ENCODE data around the gene TBX4. TPM values are rescaled to one million over a fixed set of nuclear protein-coding genes. Genes with fewer than 3 reads are reported as not detected.

The TBX4 gene
- total RNA-seq (2014; rRNA removed; shearing (Covaris generic)) (not detected in 2 replicates), polyA plus RNA-seq (2016; fragmentation: Nextera tagmentation; extraction: Ambion mirVana) (not detected in 2 replicates)

- no peak within 1 kb of the TSS for H3K27ac ChIP-seq
- no peaks in the 10 kb centered on the region for H3K9me3 ChIP-seq (ENCODE audit: low read depth)
- no peaks in the 10 kb centered on the region for H3K4me1 ChIP-seq (ENCODE audit: insufficient read depth)
- H3K79me2 ChIP-seq (ENCODE audit: insufficient read depth) = no peaks in the 10 kb centered on the region
- no peaks in the 10 kb centered on the region for H3K36me3 ChIP-seq (ENCODE audit: low read depth)
- H3K4me2 ChIP-seq (ENCODE audit: unreplicated experiment) = no peak within 1 kb of the TSS
- no peaks in the 10 kb centered on the region for H3F3A ChIP-seq (ENCODE audit: insufficient read depth)
- H2AFZ ChIP-seq = no peak within 1 kb of the TSS
- no peaks in the 10 kb centered on the region for H4K20me1 ChIP-seq (ENCODE audit: insufficient read depth)
- in situ Hi-C loops (cut with MboI) = no loop called here
- H3K9ac ChIP-seq = no peak within 1 kb of the TSS
- DNase-seq = no peak
- TF ChIP-seq EZH2 (IDR thresholded peaks at IDR 0.05; ENCODE audit: insufficient read depth, poor library complexity, severe bottlenecking) = peak; percentile 64
- TF ChIP-seq EZH2phosphoT487 (IDR thresholded peaks at IDR 0.05; ENCODE audit: insufficient read depth, low read depth) = no peak
- WGBS, 2 experiments (ENCODE audit: low coverage in 1 of 2, low lambda C conversion rate in 2 of 2, missing lambda C conversion rate in 2 of 2) = 20 to 21% methylated on average over 41 to 58 of the region's 59 CpGs
- 0 out of 2 replicates have a peak within 1 kb of the TSS, but pooled peaks have one; percentile 19 for H3K4me3 ChIP-seq
- H3K27me3 ChIP-seq (replicated peaks; ENCODE audit: insufficient read depth) = peaks cover 89% of the 10 kb centered on the region
- H3K9me2 ChIP-seq (ENCODE audit: insufficient read depth) = no peaks in the 10 kb centered on the region
These were observed at the start of gene TBX4 for GRCh38 chr17:61452301-61453290. TBX4 (plus strand) TSS chr17:61452422; CDS start chr17:61456491, 4,069 bp downstream.

- Histone ChIP-seq H3F3A (ENCODE audit: insufficient read depth) (no peaks in the 10 kb centered on the region), H3K9ac (peak overlapping the region; percentile 14; the same call in 1 of the 2 replicates), H3K4me3 (no peak overlapping the region), H3K79me2 (ENCODE audit: insufficient read depth) (peaks cover 58% of the 10 kb centered on the region), H3K27me3 (replicated peaks; ENCODE audit: insufficient read depth) (no peaks in the 10 kb centered on the region), H3K9me3 (ENCODE audit: low read depth) (no peaks in the 10 kb centered on the region), H3K4me1 (ENCODE audit: insufficient read depth) (0 out of 2 replicates have a peak, but pooled peaks cover 10% of the 10 kb centered on the region), H3K27ac (no peak overlapping the region), H4K20me1 (ENCODE audit: insufficient read depth) (no peaks in the 10 kb centered on the region), H3K9me2 (ENCODE audit: insufficient read depth) (no peaks in the 10 kb centered on the region), H3K4me2 (ENCODE audit: unreplicated experiment) (no peak overlapping the region), H3K36me3 (ENCODE audit: low read depth) (no peaks in the 10 kb centered on the region; the same call in 1 of the 2 replicates), H2AFZ (no peak overlapping the region)
- DNase-seq = no peak
- WGBS, 2 experiments (ENCODE audit: low coverage in 1 of 2, low lambda C conversion rate in 2 of 2, missing lambda C conversion rate in 2 of 2) = 66 to 71% methylated on average over 46 to 55 of the region's 55 CpGs
- TF ChIP-seq EZH2 (IDR thresholded peaks at IDR 0.05; ENCODE audit: insufficient read depth, poor library complexity, severe bottlenecking) (no peak), EZH2phosphoT487 (IDR thresholded peaks at IDR 0.05; ENCODE audit: insufficient read depth, low read depth) (no peak)
- in situ Hi-C loops (cut with MboI) = no loop called here
These were observed 49.0 kb upstream of the TBX4 start for GRCh38 chr17:61402978-61403800.

DNA sequence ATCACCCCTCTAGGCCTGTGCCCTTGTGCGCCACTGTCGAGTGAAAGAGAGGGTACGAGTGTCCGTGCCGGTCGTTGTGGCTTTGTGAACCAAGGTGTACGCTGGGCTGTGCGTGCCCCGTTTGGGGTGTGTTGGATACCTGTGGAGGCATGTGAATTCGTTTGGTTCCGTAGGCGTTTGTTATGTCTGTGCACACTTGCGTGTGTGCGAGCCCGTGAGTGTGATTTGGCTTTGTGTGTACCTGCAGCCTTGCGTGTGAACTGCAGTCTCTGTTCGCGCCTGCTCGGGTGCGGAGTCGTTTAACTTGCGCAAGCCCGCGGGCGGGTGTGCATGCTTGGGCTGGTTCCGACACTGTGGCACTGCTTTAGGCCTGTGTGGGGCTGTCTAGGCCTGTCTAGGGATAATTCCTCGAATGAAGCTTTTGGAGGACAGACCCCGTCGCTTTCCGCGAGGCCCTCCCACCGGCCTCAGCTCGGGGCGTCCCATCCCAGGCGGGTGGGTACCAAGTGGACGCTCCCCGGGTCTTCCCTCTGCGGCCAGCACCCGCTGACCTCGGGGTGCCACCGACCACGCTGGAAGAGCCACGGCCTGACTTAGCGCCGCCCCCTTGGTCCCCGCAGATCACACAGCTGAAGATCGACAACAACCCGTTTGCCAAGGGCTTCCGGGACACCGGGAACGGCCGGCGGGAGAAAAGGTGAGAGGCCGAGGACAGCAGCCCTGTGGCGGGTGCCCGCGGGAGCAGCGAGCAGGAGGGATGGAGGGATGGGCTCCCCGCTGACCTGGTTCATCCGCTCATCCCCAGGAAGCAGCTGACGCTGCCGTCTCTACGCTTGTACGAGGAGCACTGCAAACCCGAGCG lies 48.2 kb upstream of the TBX4 start:
- TF ChIP-seq EZH2phosphoT487 (IDR thresholded peaks at IDR 0.05; ENCODE audit: insufficient read depth, low read depth) (no peak), EZH2 (IDR thresholded peaks at IDR 0.05; ENCODE audit: insufficient read depth, poor library complexity, severe bottlenecking) (no peak)
- H3K9ac ChIP-seq = no peak overlapping the region
- H3K4me1 ChIP-seq (ENCODE audit: insufficient read depth) = 0 out of 2 replicates have a peak, but pooled peaks cover 10% of the 10 kb centered on the region
- H3K4me2 ChIP-seq (ENCODE audit: unreplicated experiment) = no peak overlapping the region
- in situ Hi-C loops (cut with MboI) = no loop called here
- H3K9me3 ChIP-seq (ENCODE audit: low read depth) = no peaks in the 10 kb centered on the region
- H3K36me3 ChIP-seq (ENCODE audit: low read depth) = no peaks in the 10 kb centered on the region; the same call in 1 of the 2 replicates
- 62 to 74% methylated on average over 55 to 66 of the region's 66 CpGs for WGBS, 2 experiments (ENCODE audit: low coverage in 1 of 2, low lambda C conversion rate in 2 of 2, missing lambda C conversion rate in 2 of 2)
- H3F3A ChIP-seq (ENCODE audit: insufficient read depth) = no peaks in the 10 kb centered on the region
- H3K79me2 ChIP-seq (ENCODE audit: insufficient read depth) = peaks cover 49% of the 10 kb centered on the region
- no peaks in the 10 kb centered on the region for H3K9me2 ChIP-seq (ENCODE audit: insufficient read depth)
- no peak overlapping the region for H3K27ac ChIP-seq
- H3K27me3 ChIP-seq (replicated peaks; ENCODE audit: insufficient read depth) = no peaks in the 10 kb centered on the region
- DNase-seq = no peak
- no peak overlapping the region for H3K4me3 ChIP-seq
- H2AFZ ChIP-seq = no peak overlapping the region
- no peaks in the 10 kb centered on the region for H4K20me1 ChIP-seq (ENCODE audit: insufficient read depth)
